ENCODE data around the gene LONP2. TPM values are rescaled to one million over a fixed set of nuclear protein-coding genes. Genes with fewer than 3 reads are reported as not detected.

Gene LONP2
- total and polyA plus RNA-seq, 2 experiments from 2014 or later = 42.5 to 48.1 TPM

GRCh38 chr16:48231727-48232492 is 12.2 kb upstream of the LONP2 start:
- TF ChIP-seq CTCF (IDR thresholded peaks at IDR 0.05; ENCODE audit: low read depth, low read length) = peak; percentile 74
- Histone ChIP-seq H3K4me1 (ENCODE audit: low read depth) (peaks cover 4% of the 10 kb centered on the region), H3K9me3 (ENCODE audit: low read depth) (no peaks in the 10 kb centered on the region), H3K27ac (no peak overlapping the region), H3K27me3 (no peaks in the 10 kb centered on the region), H3K4me3 (no peak overlapping the region), H3K36me3 (no peaks in the 10 kb centered on the region)
- peak; percentile 57 to 68 for DNase-seq (ENCODE audit: low read depth in 1 of 2, low spot score in 1 of 2)

- DNase-seq (ENCODE audit: low read depth in 1 of 2, low spot score in 1 of 2) = no peak
- no peak for TF ChIP-seq CTCF (IDR thresholded peaks at IDR 0.05; ENCODE audit: low read depth, low read length)
- peaks cover 9% of the 10 kb centered on the region for H3K4me1 ChIP-seq (ENCODE audit: low read depth)
- no peaks in the 10 kb centered on the region for H3K27me3 ChIP-seq
- no peaks in the 10 kb centered on the region for H3K9me3 ChIP-seq (ENCODE audit: low read depth)
- H3K36me3 ChIP-seq = no peaks in the 10 kb centered on the region
- H3K27ac ChIP-seq = no peak overlapping the region
- no peak overlapping the region for H3K4me3 ChIP-seq
These were observed 11.5 kb upstream of the LONP2 start for GRCh38 chr16:48232493-48233040.

- TF ChIP-seq CTCF (IDR thresholded peaks at IDR 0.05; ENCODE audit: low read depth, low read length) = no peak
These were observed 9.5 kb upstream of the LONP2 start for GRCh38 chr16:48234630-48235029.

GRCh38 chr16:48235058-48235555 is 9.0 kb upstream of the LONP2 start:
- no peak for DNase-seq (ENCODE audit: low read depth in 1 of 2, low spot score in 1 of 2)
- no peak for TF ChIP-seq CTCF (IDR thresholded peaks at IDR 0.05; ENCODE audit: low read depth, low read length)
- Histone ChIP-seq H3K4me1 (ENCODE audit: low read depth) (peaks cover 9% of the 10 kb centered on the region), H3K36me3 (no peaks in the 10 kb centered on the region), H3K27me3 (no peaks in the 10 kb centered on the region), H3K4me3 (no peak overlapping the region), H3K9me3 (ENCODE audit: low read depth) (no peaks in the 10 kb centered on the region), H3K27ac (no peak overlapping the region)

More at GRCh38 chr16:48234630-48235029, 9.5 kb upstream of the LONP2 start:
- H3K27me3 ChIP-seq = no peaks in the 10 kb centered on the region
- no peaks in the 10 kb centered on the region for H3K36me3 ChIP-seq
- H3K9me3 ChIP-seq (ENCODE audit: low read depth) = no peaks in the 10 kb centered on the region
- H3K4me1 ChIP-seq (ENCODE audit: low read depth) = peaks cover 9% of the 10 kb centered on the region
- no peak overlapping the region for H3K4me3 ChIP-seq
- no peak overlapping the region for H3K27ac ChIP-seq
- DNase-seq (ENCODE audit: low read depth in 1 of 2, low spot score in 1 of 2) = no peak

- Histone ChIP-seq H3K27me3 (no peaks in the 10 kb centered on the region), H3K4me1 (ENCODE audit: low read depth) (peaks cover 9% of the 10 kb centered on the region), H3K27ac (no peak overlapping the region), H3K4me3 (no peak overlapping the region), H3K36me3 (no peaks in the 10 kb centered on the region), H3K9me3 (ENCODE audit: low read depth) (no peaks in the 10 kb centered on the region)
- peak in 1 of 2 donors; percentile 7 for DNase-seq (ENCODE audit: low read depth in 1 of 2, low spot score in 1 of 2)
- no peak for TF ChIP-seq CTCF (IDR thresholded peaks at IDR 0.05; ENCODE audit: low read depth, low read length)
These were observed 8.5 kb upstream of the LONP2 start for GRCh38 chr16:48235556-48236136.

Measured in cardiac muscle cell (in vitro differentiated cells and primary cell).